Keratinocyte (primary cell): ENCODE results near the gene ITPR1. TPM values are rescaled to one million over a fixed set of nuclear protein-coding genes. Genes with fewer than 3 reads are reported as not detected.

Experiments
- DNase-seq: peaks from one replicate; pipeline ENCODE4 v3.0.0-alpha.2; 2011; ENCODE audit warnings: low read depth, missing footprints, low spot score
- FAIRE-seq: peaks from 2 replicates; lab custom pipeline; 2011; peaks lifted over from hg19 to GRCh38; lab: Jason Lieb, UNC
- H2AFZ ChIP-seq: 2 replicates; pipeline ENCODE4 v1.6.0; 2012; ENCODE audit warnings: low read length, control low read depth, inconsistent platforms; ENCODE audit not compliant: control insufficient read depth
- H3K27ac ChIP-seq: 2 replicates; pipeline ENCODE4 v1.5.1; 2011; ENCODE audit warnings: low read length; ENCODE audit not compliant: control insufficient read depth, insufficient read depth
- H3K27me3 ChIP-seq: 3 replicates; pipeline ENCODE4 v1.6.0; 2011; ENCODE audit warnings: low read length; ENCODE audit not compliant: control insufficient read depth, insufficient read depth; ENCODE audit errors: extremely low read depth
- H3K36me3 ChIP-seq, 2 experiments: 2 replicates in 1 of 2; 3 replicates in 1 of 2; pipeline ENCODE4 v1.5.1; 2011; ENCODE audit warnings: low read length in 2 of 2, mild to moderate bottlenecking in 1 of 2; ENCODE audit not compliant: control insufficient read depth in 2 of 2, insufficient read depth in 2 of 2; ENCODE audit errors: extremely low read depth in 1 of 2
- H3K4me1 ChIP-seq: 3 replicates; pipeline ENCODE4 v1.5.1; 2011; ENCODE audit warnings: low read length; ENCODE audit not compliant: control insufficient read depth, insufficient read depth; ENCODE audit errors: extremely low read depth
- H3K4me2 ChIP-seq: 3 replicates; pipeline ENCODE4 v1.6.0; 2011; ENCODE audit warnings: low read depth, low read length; ENCODE audit not compliant: control insufficient read depth, insufficient read depth; ENCODE audit errors: extremely low read depth
- H3K4me3 ChIP-seq, 3 experiments: fragments of 200-600 bp in 1 of 3; sonication (generic) in 1 of 3; 2 replicates in 2 of 3; 3 replicates in 1 of 3; pipeline ENCODE4 v1.5.1; 2011 to 2016; ENCODE audit warnings: low read length in 3 of 3, mild to moderate bottlenecking in 3 of 3, control low read depth in 2 of 3, inconsistent platforms in 1 of 3, low read depth in 1 of 3, mixed read lengths in 1 of 3, mixed run types in 1 of 3, moderate library complexity in 1 of 3; ENCODE audit not compliant: control insufficient read depth in 2 of 3, insufficient read depth in 2 of 3; ENCODE audit errors: extremely low read depth in 1 of 3
- H3K79me2 ChIP-seq: 2 replicates; pipeline ENCODE4 v1.6.0; 2012; ENCODE audit warnings: low read length; ENCODE audit not compliant: control insufficient read depth, insufficient read depth
- H3K9ac ChIP-seq: 3 replicates; pipeline ENCODE4 v1.6.0; 2011; ENCODE audit warnings: low read length; ENCODE audit not compliant: control insufficient read depth, insufficient read depth; ENCODE audit errors: extremely low read depth
- H3K9me1 ChIP-seq: 3 replicates; pipeline ENCODE4 v1.6.0; 2011; ENCODE audit warnings: low read length; ENCODE audit not compliant: control insufficient read depth, insufficient read depth; ENCODE audit errors: extremely low read depth
- H3K9me3 ChIP-seq: 2 replicates; pipeline ENCODE4 v1.5.1; 2012; ENCODE audit warnings: low read depth, low read length; ENCODE audit not compliant: control insufficient read depth
- H4K20me1 ChIP-seq: 3 replicates; pipeline ENCODE4 v1.6.0; 2011; ENCODE audit warnings: low read length; ENCODE audit not compliant: control insufficient read depth, insufficient read depth; ENCODE audit errors: extremely low read depth
- CTCF ChIP-seq, 3 experiments: IDR thresholded peaks in 1 of 3; conservative IDR thresholded peaks in 1 of 3; optimal IDR thresholded peaks in 1 of 3; 2 replicates in 2 of 3; 3 replicates in 1 of 3; pipeline versions ENCODE3 to v1.5.1; 2011; ENCODE audit warnings: low read length in 3 of 3, mild to moderate bottlenecking in 3 of 3, moderate library complexity in 2 of 3, control low read depth in 1 of 3, inconsistent platforms in 1 of 3; ENCODE audit not compliant: insufficient read depth in 2 of 3; ENCODE audit errors: extremely low read depth in 1 of 3
- EZH2 ChIP-seq: IDR thresholded peaks from one replicate; pipeline ENCODE4 v1.6.1; 2012; ENCODE audit warnings: inconsistent platforms, mild to moderate bottlenecking, low read length, moderate library complexity
- dilution Hi-C: fragments of 300-500 bp; cut with MboI; formaldehyde crosslinking; loops from one replicate; pipeline ENCODE4 v1.7.0; 2020; ENCODE audit warnings: low sequenced_read_pairs; ENCODE audit not compliant: extremely low pct_ligation_motif_present
- polyA plus RNA-seq, 5 experiments: library from polyadenylated mRNA; depleted of rRNA in 3 of 5; stranded (reverse) in 3 of 5; stranded (forward) in 1 of 5; unstranded in 1 of 5; fragments of >200 nt; gene quantifications; 1 replicate in 1 of 5; 2 replicates in 3 of 5; 3 replicates in 1 of 5; pipeline versions ENCODE4 v1.2.1 to v1.2.3, GENCODE V29; 2011 to 2012; ENCODE audit warnings: missing spikeins in 2 of 5, low read depth in 1 of 5, low replicate concordance in 1 of 5

ITPR1 gene
- polyA plus RNA-seq, 1 donor (not counting 4 experiments of a cell fraction or from before 2014, with no cell fraction given), result 3.5 TPM

- Histone ChIP-seq H3K27me3 (peaks cover 3% of the 10 kb centered on the region), H3K79me2 (no peaks in the 10 kb centered on the region), H2AFZ (no peak overlapping the region), H3K4me2 (no peak overlapping the region), H3K9me1 (no peaks in the 10 kb centered on the region), H3K27ac (no peak overlapping the region), H3K9ac (no peak overlapping the region), H3K9me3 (no peaks in the 10 kb centered on the region), H3K4me1 (peaks cover 27% of the 10 kb centered on the region), H3K36me3 (no peaks in the 10 kb centered on the region), H3K4me3 (no peak overlapping the region), H4K20me1 (no peaks in the 10 kb centered on the region)
- no peak for TF ChIP-seq EZH2
- no peak for TF ChIP-seq CTCF (optimal IDR thresholded peaks at IDR 0.05 in 1 of 3, IDR thresholded peaks at IDR 0.05 in 1 of 3, conservative IDR thresholded peaks at IDR 0.05 in 1 of 3; ENCODE audit: extremely low read depth in 1 of 3, insufficient read depth in 2 of 3, low read length in 3 of 3)
- FAIRE-seq (no peak), DNase-seq (no peak)
- dilution Hi-C loops, result no loop called here
Measured at GRCh38 chr3:4748127-4748526, 255.0 kb downstream of the ITPR1 start.

GRCh38 chr3:4748701-4749378 lies 255.7 kb downstream of the ITPR1 start:
- Histone ChIP-seq H3K27ac (no peak overlapping the region), H3K4me1 (peaks cover 27% of the 10 kb centered on the region)
- dilution Hi-C loops, result no loop called here

More at GRCh38 chr3:4748701-4749378, 255.7 kb downstream of the ITPR1 start:
- Histone ChIP-seq H3K27me3 (peaks cover 3% of the 10 kb centered on the region), H3K9ac (no peak overlapping the region), H3K36me3 (no peaks in the 10 kb centered on the region), H3K4me2 (no peak overlapping the region), H3K79me2 (no peaks in the 10 kb centered on the region), H3K9me1 (no peaks in the 10 kb centered on the region), H4K20me1 (no peaks in the 10 kb centered on the region), H2AFZ (no peak overlapping the region), H3K9me3 (no peaks in the 10 kb centered on the region), H3K4me3 (no peak overlapping the region)
- FAIRE-seq, result no peak
- DNase-seq, result no peak
- TF ChIP-seq CTCF (optimal IDR thresholded peaks at IDR 0.05 in 1 of 3, IDR thresholded peaks at IDR 0.05 in 1 of 3, conservative IDR thresholded peaks at IDR 0.05 in 1 of 3; ENCODE audit: extremely low read depth in 1 of 3, insufficient read depth in 2 of 3, low read length in 3 of 3), result no peak
- TF ChIP-seq EZH2, result no peak
